GM15510 (cell line): ENCODE data around the gene KIAA1210.

Source experiments
- POLR2A ChIP-seq: IDR thresholded peaks from 3 replicates; pipeline ENCODE4 v1.6.1; 2011; ENCODE audit warnings: borderline replicate concordance; ENCODE audit not compliant: insufficient read length; ENCODE audit errors: extremely low read depth

KIAA1210 gene

DNA sequence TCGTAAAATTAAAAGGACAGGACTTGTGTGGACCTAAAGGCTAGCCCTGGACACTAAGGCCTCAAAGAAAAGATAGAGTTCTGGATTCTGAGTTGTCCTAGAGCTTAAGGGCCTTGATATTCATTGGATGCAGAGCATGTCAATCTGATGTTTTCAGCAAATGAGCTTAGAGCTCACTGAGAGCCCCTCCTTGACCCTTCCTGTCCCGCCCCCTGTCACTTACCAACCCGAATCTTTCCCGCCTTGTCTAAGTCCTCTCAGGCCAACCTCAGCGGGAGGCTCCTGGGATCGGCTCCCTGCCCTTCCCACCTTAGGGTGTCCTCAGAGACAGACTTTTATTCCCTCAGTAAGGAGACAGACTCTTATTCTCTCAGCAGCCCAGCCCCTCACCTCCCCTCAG lies 54.9 kb downstream of the KIAA1210 start, which contains the start of gene CT47C1:
Gene CT47C1 (plus strand): TSS at position 250 of the 400 bp plus-strand sequence. CDS start 233 bp downstream, outside the sequence.
- no peak for TF ChIP-seq POLR2A

DNA sequence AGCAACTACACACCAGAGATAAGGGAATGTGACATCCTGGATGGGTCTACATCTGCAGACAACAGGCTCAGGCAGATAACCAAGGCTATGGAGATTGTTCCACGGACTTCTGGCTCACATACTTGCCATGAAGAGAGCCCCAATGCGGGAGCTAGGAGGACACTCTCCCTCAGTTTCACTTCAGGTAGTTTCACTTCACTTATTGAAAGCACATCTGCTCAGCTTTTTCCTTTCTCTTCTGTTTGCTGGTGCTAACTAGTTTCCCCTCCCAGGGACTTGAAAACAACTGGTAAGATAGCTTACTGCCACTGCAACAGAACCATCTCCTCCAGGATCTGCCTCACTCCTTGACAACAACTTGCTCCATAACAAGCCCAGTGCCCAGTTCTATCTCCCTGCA lies 56.2 kb downstream of the KIAA1210 start:
- no peak for TF ChIP-seq POLR2A

DNA sequence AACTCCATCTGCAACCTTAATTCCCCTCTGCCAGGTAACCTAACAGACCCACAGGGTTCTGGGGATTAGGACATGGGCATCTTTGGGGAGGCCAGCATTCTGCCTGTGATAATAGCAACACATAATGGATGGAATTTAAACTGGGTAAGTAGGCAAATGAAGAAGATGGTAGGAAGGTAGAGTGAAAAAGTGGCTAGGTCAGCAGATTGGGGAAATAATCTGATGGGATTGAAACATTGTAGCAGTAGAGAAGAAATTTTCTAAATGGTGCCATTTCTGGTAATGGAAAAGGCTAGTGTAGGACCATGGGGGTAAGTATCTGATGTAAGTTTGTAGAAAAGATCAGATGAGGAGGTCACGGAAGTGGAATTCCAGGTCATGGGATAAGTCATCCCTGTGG lies 57.9 kb downstream of the KIAA1210 start:
- TF ChIP-seq POLR2A, result no peak

DNA sequence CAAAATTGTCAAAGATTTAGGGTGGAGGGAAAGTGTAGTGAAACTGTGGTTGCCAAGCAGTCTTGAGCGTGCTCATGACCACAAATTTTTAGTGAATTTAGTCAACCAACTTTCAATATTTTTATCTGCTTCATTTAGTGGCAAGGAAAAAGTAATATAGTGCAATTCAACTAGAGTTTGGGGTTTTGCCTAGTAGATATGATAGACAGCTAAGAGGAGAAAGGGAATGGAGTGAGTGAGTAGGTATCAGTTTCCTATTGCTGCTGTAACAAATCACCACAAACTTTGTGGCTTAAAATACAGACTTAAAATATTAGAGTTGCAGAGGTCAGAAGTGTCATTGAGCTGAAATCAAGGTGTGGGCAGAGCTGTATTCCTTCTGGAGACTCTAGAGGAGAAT lies 58.5 kb downstream of the KIAA1210 start:
- TF ChIP-seq POLR2A, result no peak

DNA sequence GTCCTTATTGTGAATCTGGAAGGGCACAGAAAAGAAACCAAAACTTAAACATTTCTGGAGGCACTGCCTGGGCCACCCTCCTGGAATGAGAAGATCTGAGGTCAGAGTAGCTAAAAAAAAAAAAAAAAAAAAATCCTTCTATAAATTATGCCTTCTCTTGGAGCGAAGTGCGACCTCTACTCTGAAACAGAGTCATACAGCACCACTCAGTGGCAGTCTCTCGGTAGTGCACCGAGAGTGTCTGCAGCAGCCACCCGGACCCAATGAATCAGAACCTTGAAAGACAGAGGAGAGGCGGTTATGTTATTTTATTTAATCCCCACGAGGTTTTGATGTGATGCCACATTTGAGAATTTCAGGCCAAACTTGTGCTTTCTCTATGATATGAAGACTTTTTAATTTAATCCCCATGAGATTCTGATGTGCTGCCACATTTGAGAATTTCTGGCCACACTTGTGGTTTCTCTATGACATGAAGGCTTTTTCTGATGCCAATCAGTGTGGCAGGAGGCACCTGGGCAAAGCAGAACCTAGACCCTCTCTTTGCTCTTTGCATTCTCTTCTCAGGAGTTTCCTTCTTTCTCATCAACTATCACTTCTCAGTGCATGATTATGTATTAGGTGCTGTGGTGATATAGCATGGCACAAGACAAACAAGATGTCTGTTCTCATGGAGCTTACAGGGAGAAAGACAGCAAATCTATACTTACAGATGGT lies 60.4 kb downstream of the KIAA1210 start:
- TF ChIP-seq POLR2A, result no peak

GRCh38 chrX:119063428-119063827 lies 64.2 kb downstream of the KIAA1210 start:
- no peak for TF ChIP-seq POLR2A

DNA sequence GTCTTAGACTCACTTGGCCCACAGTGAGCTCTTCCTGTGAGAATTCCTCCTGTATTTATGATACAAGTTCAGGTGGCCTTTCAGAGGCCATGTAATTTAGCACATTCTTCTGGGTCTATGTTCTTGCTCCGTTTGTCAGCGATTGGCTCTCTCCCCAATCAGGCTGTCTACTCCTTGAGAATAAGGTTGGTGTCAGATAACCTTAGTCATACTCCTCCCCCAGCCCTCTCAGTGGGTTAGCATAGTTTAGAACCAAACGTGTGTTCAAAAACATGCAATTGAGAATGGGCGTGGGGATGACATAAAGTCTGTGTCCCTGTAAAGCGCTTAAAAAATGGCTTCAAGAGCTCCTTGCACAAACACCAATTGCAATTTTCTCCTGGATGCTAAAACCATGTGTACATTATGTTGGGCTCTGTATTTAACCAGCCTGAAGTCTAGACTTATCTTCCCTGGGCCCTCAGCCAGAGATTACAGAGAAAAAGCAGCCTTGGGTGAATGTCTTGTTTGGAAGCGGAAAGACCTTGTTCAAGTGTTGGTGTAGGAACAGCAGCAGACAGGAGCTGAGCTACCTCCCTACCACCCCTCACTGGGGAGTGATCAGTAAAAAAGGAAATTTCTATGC lies 64.8 kb downstream of the KIAA1210 start:
- TF ChIP-seq POLR2A, result no peak

DNA sequence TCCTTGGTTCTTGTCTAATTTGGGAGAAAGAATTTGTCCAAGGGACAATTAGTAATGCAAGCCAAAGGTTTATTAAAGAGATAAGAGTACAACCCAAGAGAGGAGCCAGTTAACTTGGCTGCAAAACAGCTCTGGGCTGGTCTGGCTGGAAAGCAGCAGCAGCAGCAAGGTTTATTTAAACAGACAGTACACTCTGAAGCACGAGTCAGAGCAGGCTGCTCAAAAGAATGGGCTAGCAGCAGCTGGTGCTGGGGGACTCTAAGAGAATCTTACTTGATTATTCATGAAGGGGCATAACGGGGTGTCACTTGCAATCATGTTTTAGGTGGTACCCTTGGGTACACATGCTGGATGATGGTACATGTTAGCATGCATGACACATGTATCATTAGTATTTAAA lies 71.9 kb downstream of the KIAA1210 start:
- no peak for TF ChIP-seq POLR2A

DNA sequence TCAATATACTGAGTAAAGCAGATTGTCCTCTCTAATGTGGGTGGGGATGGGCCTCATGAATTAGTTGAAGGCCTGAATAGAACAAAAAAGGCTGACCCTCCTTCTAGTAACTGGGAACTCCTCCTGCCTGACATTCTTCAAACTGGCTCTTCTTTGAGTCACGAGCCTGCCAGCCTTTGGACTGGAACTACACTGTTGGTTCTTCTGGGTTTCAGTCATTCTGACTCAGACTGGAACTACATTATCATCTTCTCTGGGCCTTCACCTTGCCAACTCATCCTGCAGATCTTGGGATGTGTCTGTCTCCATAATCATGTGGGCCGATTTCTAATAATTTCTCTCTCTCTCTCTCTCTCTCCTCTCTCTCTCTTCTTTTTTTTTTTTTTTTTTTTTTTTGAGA lies 81.7 kb downstream of the KIAA1210 start:
- no peak for TF ChIP-seq POLR2A

DNA sequence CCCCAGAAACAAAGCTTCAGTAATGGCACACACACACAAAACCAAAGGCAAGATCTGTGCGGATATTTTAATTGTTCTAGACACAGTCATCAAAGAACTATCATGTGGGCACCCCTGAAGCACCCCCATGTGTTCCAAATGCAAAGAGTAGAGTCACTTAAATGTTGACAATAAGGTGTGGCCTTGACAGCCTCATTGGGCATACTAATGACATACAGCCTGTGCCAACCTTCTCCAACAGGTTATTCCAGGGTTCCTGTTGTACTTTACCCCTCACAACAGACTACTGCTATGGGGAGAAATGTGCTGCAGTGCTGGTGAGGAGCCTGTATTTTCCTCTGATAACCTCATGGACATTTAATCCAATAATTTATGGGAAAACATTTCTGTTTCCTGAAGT lies 84.6 kb downstream of the KIAA1210 start:
- TF ChIP-seq POLR2A, result no peak

- TF ChIP-seq POLR2A, result no peak
Measured at GRCh38 chrX:119042040-119042439, 85.6 kb downstream of the KIAA1210 start.

DNA sequence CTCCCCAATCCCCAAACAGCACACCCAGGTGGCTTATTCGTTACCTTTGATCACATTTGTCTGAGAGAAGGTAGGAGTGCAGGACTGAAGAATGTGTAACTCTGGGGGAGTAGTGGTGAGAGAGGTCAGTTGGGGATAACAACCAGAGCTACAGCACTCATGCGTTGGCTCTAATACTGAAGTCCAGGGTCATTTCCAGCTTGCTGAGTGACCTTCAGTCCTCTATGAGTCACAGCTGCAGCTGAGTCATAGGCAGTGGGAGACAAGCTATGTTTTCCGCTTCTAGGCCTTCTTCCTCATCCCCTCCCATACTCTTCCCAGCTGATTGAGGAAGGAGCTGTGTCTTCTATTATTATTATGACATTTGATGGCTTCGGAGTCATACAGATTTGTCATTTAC lies 86.4 kb downstream of the KIAA1210 start:
- no peak for TF ChIP-seq POLR2A

- no peak for TF ChIP-seq POLR2A
Measured at GRCh38 chrX:119040432-119040831, 87.2 kb downstream of the KIAA1210 start.

DNA sequence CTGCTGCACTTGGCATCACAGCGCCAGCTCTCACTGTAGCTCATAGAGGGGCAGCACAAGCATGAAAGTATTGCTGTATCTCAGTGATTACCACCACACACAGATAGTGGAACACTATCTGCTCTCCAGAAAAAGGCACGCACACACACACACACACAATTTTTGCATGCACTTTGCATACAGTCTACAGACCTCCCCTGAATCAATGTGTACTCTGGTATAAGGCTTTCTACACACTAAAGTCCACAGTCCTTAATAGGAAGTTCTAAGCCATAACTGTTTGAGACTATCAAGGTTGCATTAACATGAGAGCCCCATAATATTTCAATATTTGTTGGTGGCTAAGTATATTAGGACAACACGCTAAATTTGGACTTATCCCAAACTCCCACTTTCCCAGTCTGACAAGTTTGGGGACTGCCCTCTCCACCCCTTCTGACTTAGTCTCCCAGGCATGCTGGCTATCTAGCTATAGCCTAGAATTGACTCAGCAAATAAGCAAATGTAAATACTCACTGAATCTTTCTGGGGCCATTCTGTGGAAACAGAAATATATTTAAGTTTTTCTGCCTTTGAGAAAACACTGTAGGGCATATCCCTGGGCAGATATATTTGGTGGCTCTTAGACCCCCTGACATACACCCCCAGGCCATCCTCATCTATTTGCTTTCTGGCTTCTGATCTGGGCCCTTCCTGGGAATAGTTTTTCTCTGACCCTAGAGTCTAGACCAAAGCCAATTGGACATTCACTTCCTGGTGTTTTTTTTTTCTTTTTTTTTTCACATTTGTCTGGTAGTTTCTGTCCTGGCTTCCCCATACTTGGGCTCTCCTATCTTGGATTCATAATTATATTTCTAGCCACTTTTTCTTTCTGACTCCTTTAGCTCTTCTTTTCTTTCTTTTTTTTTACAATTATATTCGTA lies 91.2 kb downstream of the KIAA1210 start:
- TF ChIP-seq POLR2A, result no peak

DNA sequence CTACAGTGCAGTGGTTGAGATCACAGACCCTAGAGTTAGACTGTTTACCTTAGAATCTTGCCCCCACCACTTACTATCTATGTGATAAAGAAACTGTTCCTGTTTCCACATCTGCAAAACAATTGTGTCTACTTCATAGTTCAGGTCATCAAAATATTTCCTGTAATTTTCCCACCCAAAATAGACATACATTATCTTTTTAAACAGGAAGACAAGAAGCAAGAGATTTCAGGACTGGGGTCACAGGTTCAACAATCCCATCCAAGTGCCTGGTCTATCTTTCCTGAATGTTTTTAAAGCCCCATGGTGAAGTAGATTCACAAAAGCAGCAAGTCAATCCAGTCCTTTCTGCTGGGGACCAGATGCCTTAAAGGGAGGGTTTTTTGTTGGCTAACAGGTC lies 96.6 kb downstream of the KIAA1210 start:
- TF ChIP-seq POLR2A, result no peak
